Gastroesophageal sphincter (tissue), 4 donors: ENCODE results near the gene NLRC3. TPM values are rescaled to one million over a fixed set of nuclear protein-coding genes. Genes with fewer than 3 reads are reported as not detected.

Experiments used
- ATAC-seq: fragments of 150-250 bp; one replicate; pipeline ENCODE4 v1.9.1; 2016; ENCODE audit warnings: mild to moderate bottlenecking, moderate library complexity
- H3K27ac ChIP-seq, 4 donors: fragments of 200-600 bp; sonication (generic) in 3 of 4; 1 replicate in 3 of 4; 2 replicates in 1 of 4; pipeline ENCODE4 v1.5.1; 2016 to 2019
- H3K27me3 ChIP-seq: fragments of 200-600 bp; sonication (generic); one replicate; pipeline ENCODE4 v1.5.1; 2019
- H3K36me3 ChIP-seq, 2 donors: fragments of 200-600 bp; sonication (generic); one replicate each; pipeline ENCODE4 v1.5.1; 2019; ENCODE audit warnings: control low read depth in 1 of 2
- H3K4me1 ChIP-seq, 3 donors: fragments of 200-600 bp; sonication (generic); 1 replicate in 2 of 3; 2 replicates in 1 of 3; pipeline ENCODE4 v1.5.1; 2016 to 2019; ENCODE audit warnings: control low read depth in 2 of 3
- H3K4me3 ChIP-seq, 2 donors: fragments of 200-600 bp; sonication (generic); one replicate each; pipeline ENCODE4 v1.5.1; 2019; ENCODE audit warnings: mild to moderate bottlenecking in 1 of 2, moderate library complexity in 1 of 2
- H3K9me3 ChIP-seq, 3 donors: fragments of 200-600 bp; sonication (generic); one replicate each; pipeline ENCODE4 v1.5.1; 2017 to 2019; ENCODE audit warnings: control low read depth in 2 of 3
- EP300 ChIP-seq: sonication (generic); formaldehyde crosslinking; IDR thresholded peaks from one replicate; pipeline ENCODE4 v1.6.1; 2017; ENCODE audit warnings: antibody characterized with exemption, mild to moderate bottlenecking
- POLR2A ChIP-seq, 2 donors: fragments of 450-650 bp; IDR thresholded peaks; one replicate each; pipeline ENCODE4 v1.6.1; 2017; ENCODE audit warnings: antibody characterized with exemption in 2 of 2, mild to moderate bottlenecking in 2 of 2, moderate library complexity in 1 of 2
- POLR2AphosphoS5 ChIP-seq: sonication (generic); formaldehyde crosslinking; IDR thresholded peaks from one replicate; pipeline ENCODE4 v1.6.1; 2017; ENCODE audit warnings: antibody characterized with exemption
- WGBS, 2 donors: methylation state at CpG; one replicate each; pipeline ENCODE4 v1.1.5; 2018; ENCODE audit warnings: low coverage in 1 of 2; 5-methylcytosine and 5-hydroxymethylcytosine counted together
- total RNA-seq, 4 donors: library from RNA; depleted of rRNA; stranded (reverse); fragments of >200 nt; gene quantifications; one replicate each; pipeline ENCODE4 v1.1.0, GENCODE V29; 2016
- TF ChIP-seq, protein P1 (sequence below), 4 experiments: fragments of 200-600 bp in 2 of 4; fragments of 450-650 bp in 2 of 4; sonication (generic) in 1 of 4; IDR thresholded peaks; one replicate each; pipeline ENCODE4 v1.5.1; 2017 to 2019; ENCODE audit warnings: antibody characterized with exemption in 4 of 4, mild to moderate bottlenecking in 2 of 4, moderate library complexity in 2 of 4

NLRC3 gene, protein sequence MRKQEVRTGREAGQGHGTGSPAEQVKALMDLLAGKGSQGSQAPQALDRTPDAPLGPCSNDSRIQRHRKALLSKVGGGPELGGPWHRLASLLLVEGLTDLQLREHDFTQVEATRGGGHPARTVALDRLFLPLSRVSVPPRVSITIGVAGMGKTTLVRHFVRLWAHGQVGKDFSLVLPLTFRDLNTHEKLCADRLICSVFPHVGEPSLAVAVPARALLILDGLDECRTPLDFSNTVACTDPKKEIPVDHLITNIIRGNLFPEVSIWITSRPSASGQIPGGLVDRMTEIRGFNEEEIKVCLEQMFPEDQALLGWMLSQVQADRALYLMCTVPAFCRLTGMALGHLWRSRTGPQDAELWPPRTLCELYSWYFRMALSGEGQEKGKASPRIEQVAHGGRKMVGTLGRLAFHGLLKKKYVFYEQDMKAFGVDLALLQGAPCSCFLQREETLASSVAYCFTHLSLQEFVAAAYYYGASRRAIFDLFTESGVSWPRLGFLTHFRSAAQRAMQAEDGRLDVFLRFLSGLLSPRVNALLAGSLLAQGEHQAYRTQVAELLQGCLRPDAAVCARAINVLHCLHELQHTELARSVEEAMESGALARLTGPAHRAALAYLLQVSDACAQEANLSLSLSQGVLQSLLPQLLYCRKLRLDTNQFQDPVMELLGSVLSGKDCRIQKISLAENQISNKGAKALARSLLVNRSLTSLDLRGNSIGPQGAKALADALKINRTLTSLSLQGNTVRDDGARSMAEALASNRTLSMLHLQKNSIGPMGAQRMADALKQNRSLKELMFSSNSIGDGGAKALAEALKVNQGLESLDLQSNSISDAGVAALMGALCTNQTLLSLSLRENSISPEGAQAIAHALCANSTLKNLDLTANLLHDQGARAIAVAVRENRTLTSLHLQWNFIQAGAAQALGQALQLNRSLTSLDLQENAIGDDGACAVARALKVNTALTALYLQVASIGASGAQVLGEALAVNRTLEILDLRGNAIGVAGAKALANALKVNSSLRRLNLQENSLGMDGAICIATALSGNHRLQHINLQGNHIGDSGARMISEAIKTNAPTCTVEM
- 1 to 10 TPM; 1.1 to 5.8 (median 1.4) TPM for total RNA-seq

DNA sequence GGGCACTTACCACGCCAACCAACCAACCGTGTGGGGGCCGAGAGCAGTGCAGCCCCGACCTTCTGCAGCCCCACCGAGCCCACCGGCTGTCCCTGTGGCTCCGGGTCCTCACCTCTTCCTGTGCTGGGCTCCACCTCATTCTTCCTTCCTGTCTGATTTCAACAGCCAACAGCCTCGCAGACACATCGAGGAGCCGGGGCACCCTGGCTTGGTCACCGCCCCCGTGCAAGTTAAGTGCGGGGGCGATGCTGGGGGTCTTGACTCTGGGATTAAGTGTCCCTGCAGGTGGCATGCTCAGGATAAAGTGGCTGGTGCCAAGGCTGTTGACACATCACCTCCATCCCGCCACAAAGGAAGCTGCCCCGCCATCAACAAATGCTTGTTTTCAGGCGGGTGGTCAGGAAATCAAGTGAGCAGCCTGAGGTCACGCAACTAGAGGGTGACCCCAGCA lies at the start of gene NLRC3:
Gene NLRC3 (minus strand): TSS at position 102 of the 451 bp plus-strand sequence. CDS start 12,367 bp downstream, outside the sequence.
- no peak for TF ChIP-seq EP300

DNA sequence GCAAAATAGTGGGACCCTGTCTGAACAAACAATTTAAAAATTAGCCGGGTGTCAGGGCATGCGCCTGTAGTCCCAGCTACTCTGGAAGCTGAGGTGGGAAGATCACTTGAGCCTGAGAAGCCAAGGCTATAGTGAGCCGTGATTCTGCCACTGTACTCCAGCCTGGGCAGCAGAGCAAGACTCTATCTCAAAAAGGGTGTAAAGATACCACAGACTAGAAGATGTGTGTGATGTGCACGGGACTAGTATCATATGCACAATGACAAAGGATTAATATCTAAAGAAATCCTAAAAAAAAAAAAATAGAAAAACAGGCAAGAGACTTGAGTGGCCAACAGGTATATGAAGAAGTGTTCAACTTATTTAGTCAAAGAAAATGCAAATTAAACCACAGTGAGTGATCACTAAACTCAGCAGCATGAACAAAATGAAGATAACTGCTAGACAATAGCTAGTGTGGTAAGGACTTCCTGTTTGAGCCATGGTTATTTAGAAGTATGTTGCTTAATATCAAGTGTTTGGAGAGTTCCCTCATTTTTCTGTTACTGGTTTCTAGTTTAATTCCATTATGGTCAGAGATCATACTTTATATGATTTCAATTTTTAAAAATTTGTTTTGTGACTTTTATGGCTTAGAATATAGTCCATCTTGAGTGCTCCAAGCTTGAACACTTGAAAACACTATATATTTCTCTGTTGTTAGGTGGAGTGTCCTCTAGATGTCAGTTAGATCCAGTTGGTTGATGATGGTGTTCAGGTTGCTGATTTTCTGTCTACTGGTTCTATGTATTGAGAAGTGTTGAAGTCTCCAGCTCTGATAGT lies 48.9 kb upstream of the NLRC3 start:
- Histone ChIP-seq H3K4me1 (no peaks in the 10 kb centered on the region), H3K36me3 (no peaks in the 10 kb centered on the region), H3K4me3 (no peak overlapping the region), H3K27ac (no peak overlapping the region), H3K27me3 (no peaks in the 10 kb centered on the region), H3K9me3 (no peaks in the 10 kb centered on the region)
- 90% methylated on average over 3 of the region's 4 CpGs; no CpG with 5 or more reads in 1 of the 2 donors for WGBS, 2 donors
- TF ChIP-seq POLR2A (IDR thresholded peaks at IDR 0.05) (no peak), POLR2AphosphoS5 (no peak), EP300 (no peak)
- TF ChIP-seq, protein P1, sequence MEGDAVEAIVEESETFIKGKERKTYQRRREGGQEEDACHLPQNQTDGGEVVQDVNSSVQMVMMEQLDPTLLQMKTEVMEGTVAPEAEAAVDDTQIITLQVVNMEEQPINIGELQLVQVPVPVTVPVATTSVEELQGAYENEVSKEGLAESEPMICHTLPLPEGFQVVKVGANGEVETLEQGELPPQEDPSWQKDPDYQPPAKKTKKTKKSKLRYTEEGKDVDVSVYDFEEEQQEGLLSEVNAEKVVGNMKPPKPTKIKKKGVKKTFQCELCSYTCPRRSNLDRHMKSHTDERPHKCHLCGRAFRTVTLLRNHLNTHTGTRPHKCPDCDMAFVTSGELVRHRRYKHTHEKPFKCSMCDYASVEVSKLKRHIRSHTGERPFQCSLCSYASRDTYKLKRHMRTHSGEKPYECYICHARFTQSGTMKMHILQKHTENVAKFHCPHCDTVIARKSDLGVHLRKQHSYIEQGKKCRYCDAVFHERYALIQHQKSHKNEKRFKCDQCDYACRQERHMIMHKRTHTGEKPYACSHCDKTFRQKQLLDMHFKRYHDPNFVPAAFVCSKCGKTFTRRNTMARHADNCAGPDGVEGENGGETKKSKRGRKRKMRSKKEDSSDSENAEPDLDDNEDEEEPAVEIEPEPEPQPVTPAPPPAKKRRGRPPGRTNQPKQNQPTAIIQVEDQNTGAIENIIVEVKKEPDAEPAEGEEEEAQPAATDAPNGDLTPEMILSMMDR (IDR thresholded peaks at IDR 0.05) = no peak
- no peak for ATAC-seq

More for the DNA sequence above, at the start of gene NLRC3:
- no peak for ATAC-seq
- peaks cover 0 to 13% of the 10 kb centered on the region in 2 donors for H3K36me3 ChIP-seq
- peaks cover 37% of the 10 kb centered on the region for H3K27me3 ChIP-seq
- no peaks in the 10 kb centered on the region for H3K4me1 ChIP-seq
- no peak within 1 kb of the TSS for H3K27ac ChIP-seq
- 100% methylated on average over 1 of the region's 18 CpGs; no CpG with 5 or more reads in 1 of the 2 donors for WGBS, 2 donors
- H3K9me3 ChIP-seq = no peaks in the 10 kb centered on the region
- H3K4me3 ChIP-seq = peak within 1 kb of the TSS in 1 of 2 donors; percentile 30

DNA sequence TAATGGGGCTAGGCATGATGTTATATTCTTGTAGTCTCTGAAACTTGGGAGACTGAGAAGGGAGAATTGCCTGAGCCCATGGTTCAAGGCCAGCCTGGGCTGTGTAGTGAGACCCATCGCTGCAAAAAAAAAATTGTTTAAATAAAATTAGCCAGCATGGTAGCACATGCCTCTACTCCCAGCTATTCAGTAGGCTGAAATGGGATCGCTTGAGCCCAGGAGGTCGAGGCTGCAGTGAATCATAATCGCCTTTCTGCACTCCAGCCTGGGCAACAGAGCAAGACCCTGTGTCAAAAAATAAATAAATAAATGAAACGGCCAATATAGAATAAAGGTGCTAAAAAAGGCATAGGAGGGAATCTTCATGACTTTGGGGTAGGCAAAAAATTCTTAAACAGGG lies 48.1 kb upstream of the NLRC3 start:
- H3K27ac ChIP-seq = no peak overlapping the region
- no peak for ATAC-seq

DNA sequence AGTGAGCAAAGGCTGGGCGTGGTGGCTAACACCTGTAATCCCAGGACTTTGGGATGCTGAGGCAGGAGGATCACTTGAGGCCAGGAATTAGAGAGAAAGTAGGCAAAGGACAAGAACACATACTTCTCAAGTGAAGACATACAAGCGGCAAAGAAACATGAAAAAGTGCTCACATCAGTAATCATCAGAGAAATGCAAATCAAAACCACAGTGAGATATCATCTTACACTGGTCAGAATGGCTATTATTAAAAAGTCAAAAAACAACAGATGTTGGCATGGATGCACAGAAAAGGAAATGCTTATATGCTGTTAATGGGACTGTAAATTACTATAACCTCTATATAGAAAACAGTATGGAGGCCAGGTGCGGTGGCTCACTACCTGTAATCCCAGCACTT lies 46.4 kb upstream of the NLRC3 start:
- WGBS, 2 donors = 80 to 97% methylated on average over 2 to 3 of the region's 3 CpGs
- TF ChIP-seq EP300 (no peak), POLR2AphosphoS5 (no peak), POLR2A (IDR thresholded peaks at IDR 0.05) (no peak)
- TF ChIP-seq, protein P1 (IDR thresholded peaks at IDR 0.05) = no peak
- Histone ChIP-seq H3K9me3 (no peaks in the 10 kb centered on the region), H3K4me3 (no peak overlapping the region), H3K4me1 (no peaks in the 10 kb centered on the region), H3K36me3 (no peaks in the 10 kb centered on the region), H3K27me3 (no peaks in the 10 kb centered on the region), H3K27ac (no peak overlapping the region)
- no peak for ATAC-seq

More for the DNA sequence above, 48.1 kb upstream of the NLRC3 start:
- no peaks in the 10 kb centered on the region for H3K36me3 ChIP-seq
- TF ChIP-seq POLR2AphosphoS5 (no peak), EP300 (no peak), POLR2A (IDR thresholded peaks at IDR 0.05) (no peak)
- TF ChIP-seq, protein P1 (IDR thresholded peaks at IDR 0.05) = no peak
- no peaks in the 10 kb centered on the region for H3K9me3 ChIP-seq
- H3K27me3 ChIP-seq = no peaks in the 10 kb centered on the region
- 83 to 90% methylated on average over 5 of the region's 5 CpGs for WGBS, 2 donors
- H3K4me3 ChIP-seq = no peak overlapping the region
- no peaks in the 10 kb centered on the region for H3K4me1 ChIP-seq
